ENCODE measurements around the gene ALK. TPM values are rescaled to one million over a fixed set of nuclear protein-coding genes. Genes with fewer than 3 reads are reported as not detected.

ALK gene
- total RNA-seq, 1 donor from 2014 or later: not detected

GRCh38 chr2:29207352-29208148 lies 713.8 kb downstream of the ALK start:
- Mint-ChIP-seq H3K36me3 (ENCODE audit: low read depth) (no peaks in the 10 kb centered on the region), H3K27ac (no peak overlapping the region), H3K4me3 (no peak overlapping the region), H3K9me3 (no peaks in the 10 kb centered on the region), H3K4me1 (ENCODE audit: low read depth) (no peaks in the 10 kb centered on the region), H3K27me3 (ENCODE audit: insufficient read depth) (no peaks in the 10 kb centered on the region)
- no peak for DNase-seq (ENCODE audit: low spot score)
- intact Hi-C loops (cut with micrococcal nuclease): no loop called here

DNA sequence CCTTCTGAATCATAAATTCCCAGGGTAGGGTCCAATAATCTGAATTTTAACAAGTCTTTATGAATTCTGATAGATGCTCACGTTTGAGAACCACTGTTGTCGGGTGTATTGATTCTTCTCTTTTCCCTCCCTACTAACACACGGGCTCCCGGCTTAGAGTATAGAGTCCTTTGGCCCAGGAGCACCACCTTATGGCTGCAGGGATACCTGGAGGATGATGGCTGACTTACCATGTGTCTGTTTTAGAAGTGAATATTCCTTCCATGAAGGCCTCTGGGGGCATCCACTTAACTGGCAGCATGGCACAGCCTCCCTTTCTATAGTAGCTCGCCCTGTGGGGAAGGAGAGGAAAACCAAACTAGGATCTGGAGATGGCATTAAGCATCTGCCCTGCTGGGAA lies 714.4 kb downstream of the ALK start:
- no peaks in the 10 kb centered on the region for H3K36me3 Mint-ChIP-seq (ENCODE audit: low read depth)

GRCh38 chr2:29202819-29203495 lies 718.4 kb downstream of the ALK start:
- H3K9me3 Mint-ChIP-seq: no peaks in the 10 kb centered on the region
- H3K27ac Mint-ChIP-seq: no peak overlapping the region
- no peaks in the 10 kb centered on the region for H3K4me1 Mint-ChIP-seq (ENCODE audit: low read depth)
- H3K36me3 Mint-ChIP-seq (ENCODE audit: low read depth): no peaks in the 10 kb centered on the region
- no peak overlapping the region for H3K4me3 Mint-ChIP-seq
- H3K27me3 Mint-ChIP-seq (ENCODE audit: insufficient read depth): no peaks in the 10 kb centered on the region
- no peak for DNase-seq (ENCODE audit: low spot score)
- intact Hi-C loops (cut with micrococcal nuclease): no loop called here

More for the DNA sequence above, 714.4 kb downstream of the ALK start:
- intact Hi-C loops (cut with micrococcal nuclease): no loop called here
- Mint-ChIP-seq H3K4me1 (ENCODE audit: low read depth) (no peaks in the 10 kb centered on the region), H3K9me3 (no peaks in the 10 kb centered on the region), H3K27me3 (ENCODE audit: insufficient read depth) (no peaks in the 10 kb centered on the region), H3K4me3 (no peak overlapping the region), H3K27ac (no peak overlapping the region)
- DNase-seq (ENCODE audit: low spot score): no peak

GRCh38 chr2:29201979-29202378 lies 719.4 kb downstream of the ALK start:
- Mint-ChIP-seq H3K4me1 (ENCODE audit: low read depth) (no peaks in the 10 kb centered on the region), H3K4me3 (no peak overlapping the region), H3K36me3 (ENCODE audit: low read depth) (no peaks in the 10 kb centered on the region), H3K27ac (no peak overlapping the region), H3K9me3 (no peaks in the 10 kb centered on the region), H3K27me3 (ENCODE audit: insufficient read depth) (no peaks in the 10 kb centered on the region)
- DNase-seq (ENCODE audit: low spot score): no peak
- intact Hi-C loops (cut with micrococcal nuclease): no loop called here

GRCh38 chr2:29196792-29197788 lies 724.3 kb downstream of the ALK start:
- no peaks in the 10 kb centered on the region for H3K4me1 Mint-ChIP-seq (ENCODE audit: low read depth)
- H3K27ac Mint-ChIP-seq: no peak overlapping the region
- peak; percentile 67 for DNase-seq (ENCODE audit: low spot score)
- H3K4me3 Mint-ChIP-seq: no peak overlapping the region
- peaks cover 1% of the 10 kb centered on the region for H3K36me3 Mint-ChIP-seq (ENCODE audit: low read depth)
- intact Hi-C loops (cut with micrococcal nuclease): loop anchor here (1.0 to 2.0 kb wide), 3 partner anchors 239 to 630 kb away; no protein-coding TSS in a partner anchor
- H3K27me3 Mint-ChIP-seq (ENCODE audit: insufficient read depth): peaks cover 2% of the 10 kb centered on the region
- no peaks in the 10 kb centered on the region for H3K9me3 Mint-ChIP-seq

GRCh38 chr2:29195796-29196195 lies 725.6 kb downstream of the ALK start:
- Mint-ChIP-seq H3K9me3 (no peaks in the 10 kb centered on the region), H3K4me1 (ENCODE audit: low read depth) (no peaks in the 10 kb centered on the region), H3K4me3 (no peak overlapping the region), H3K36me3 (ENCODE audit: low read depth) (peaks cover 1% of the 10 kb centered on the region), H3K27ac (no peak overlapping the region), H3K27me3 (ENCODE audit: insufficient read depth) (peaks cover 2% of the 10 kb centered on the region)
- intact Hi-C loops (cut with micrococcal nuclease): loop anchor here (2.0 kb wide), 1 partner anchor 629 kb away; no protein-coding TSS in a partner anchor
- DNase-seq (ENCODE audit: low spot score): no peak

- Mint-ChIP-seq H3K4me3 (no peak overlapping the region), H3K9me3 (no peaks in the 10 kb centered on the region), H3K36me3 (ENCODE audit: low read depth) (peaks cover 1% of the 10 kb centered on the region), H3K4me1 (ENCODE audit: low read depth) (no peaks in the 10 kb centered on the region), H3K27me3 (ENCODE audit: insufficient read depth) (peaks cover 2% of the 10 kb centered on the region), H3K27ac (no peak overlapping the region)
- no peak for DNase-seq (ENCODE audit: low spot score)
- intact Hi-C loops (cut with micrococcal nuclease): no loop called here
These were observed 727.7 kb downstream of the ALK start for GRCh38 chr2:29193681-29194080.

- DNase-seq (ENCODE audit: low spot score): no peak
- intact Hi-C loops (cut with micrococcal nuclease): no loop called here
- Mint-ChIP-seq H3K4me3 (no peak overlapping the region), H3K27me3 (ENCODE audit: insufficient read depth) (peaks cover 2% of the 10 kb centered on the region), H3K27ac (no peak overlapping the region), H3K36me3 (ENCODE audit: low read depth) (peaks cover 2% of the 10 kb centered on the region), H3K9me3 (no peaks in the 10 kb centered on the region), H3K4me1 (ENCODE audit: low read depth) (no peaks in the 10 kb centered on the region)
These were observed 728.3 kb downstream of the ALK start for GRCh38 chr2:29193111-29193510.

DNA sequence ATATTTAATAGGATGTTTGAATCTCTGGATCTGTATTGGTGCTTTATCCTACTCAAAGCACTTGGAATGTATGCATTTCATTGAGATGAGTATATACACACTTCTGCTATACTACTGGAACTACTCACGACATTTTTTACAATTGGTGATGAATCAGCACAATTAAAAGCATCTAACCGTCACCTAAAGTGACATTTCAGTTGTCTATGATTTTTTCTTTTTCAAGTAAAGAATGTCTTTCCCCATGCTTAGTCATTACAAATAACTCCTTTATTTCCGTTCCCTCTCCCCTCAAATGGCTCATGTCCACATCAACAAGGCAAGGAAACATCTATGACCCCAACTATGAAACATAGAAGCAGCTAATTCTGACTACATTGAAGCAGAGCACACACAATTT lies 728.9 kb downstream of the ALK start:
- no peaks in the 10 kb centered on the region for H3K9me3 Mint-ChIP-seq
- H3K36me3 Mint-ChIP-seq (ENCODE audit: low read depth): peaks cover 8% of the 10 kb centered on the region
- intact Hi-C loops (cut with micrococcal nuclease): no loop called here
- no peaks in the 10 kb centered on the region for H3K4me1 Mint-ChIP-seq (ENCODE audit: low read depth)
- no peak overlapping the region for H3K27ac Mint-ChIP-seq
- no peak for DNase-seq (ENCODE audit: low spot score)
- no peak overlapping the region for H3K4me3 Mint-ChIP-seq
- peaks cover 2% of the 10 kb centered on the region for H3K27me3 Mint-ChIP-seq (ENCODE audit: insufficient read depth)

DNA sequence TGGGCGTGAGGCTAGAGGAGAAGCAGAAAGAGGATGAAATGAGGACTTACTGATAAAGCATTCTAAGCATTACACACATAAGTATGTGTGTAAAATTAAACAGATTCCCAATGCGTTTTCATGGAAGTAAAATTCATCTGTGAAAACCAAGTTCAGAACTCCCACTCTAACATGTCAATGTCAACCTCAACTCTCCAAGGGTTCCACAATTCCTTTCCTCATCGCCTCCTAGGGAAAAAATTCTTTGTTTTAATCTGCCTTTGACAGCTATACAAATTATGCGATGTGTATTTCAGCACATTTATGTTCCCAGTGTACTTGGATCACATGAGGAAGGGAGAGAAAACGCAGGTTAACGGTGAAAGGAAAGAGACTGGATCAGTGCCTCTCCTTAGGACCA lies 729.6 kb downstream of the ALK start:
- peaks cover 2% of the 10 kb centered on the region for H3K27me3 Mint-ChIP-seq (ENCODE audit: insufficient read depth)
- intact Hi-C loops (cut with micrococcal nuclease): no loop called here
- H3K36me3 Mint-ChIP-seq (ENCODE audit: low read depth): peaks cover 9% of the 10 kb centered on the region
- no peaks in the 10 kb centered on the region for H3K9me3 Mint-ChIP-seq
- no peaks in the 10 kb centered on the region for H3K4me1 Mint-ChIP-seq (ENCODE audit: low read depth)
- no peak for DNase-seq (ENCODE audit: low spot score)
- H3K4me3 Mint-ChIP-seq: no peak overlapping the region
- no peak overlapping the region for H3K27ac Mint-ChIP-seq

DNA sequence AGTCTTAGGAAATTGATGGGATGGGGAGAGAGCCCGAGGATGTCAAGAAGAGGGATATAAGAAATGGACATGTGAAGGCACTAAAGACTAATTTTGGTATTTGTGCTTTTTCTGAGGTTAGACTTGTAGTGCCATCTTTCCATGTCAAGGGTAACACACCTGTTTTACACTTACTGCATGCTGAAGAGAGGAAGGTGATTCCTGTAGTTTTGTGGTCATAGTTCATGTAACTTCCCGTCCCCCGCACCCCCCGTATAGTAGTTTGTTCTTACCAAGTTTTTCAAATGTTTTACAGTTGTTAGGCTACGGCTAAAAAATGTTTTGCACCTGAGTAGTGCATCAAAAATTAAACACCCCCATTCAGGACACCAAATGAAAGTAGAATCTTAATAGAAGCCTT lies 732.3 kb downstream of the ALK start:
- no peak overlapping the region for H3K27ac Mint-ChIP-seq
- peaks cover 14% of the 10 kb centered on the region for H3K36me3 Mint-ChIP-seq (ENCODE audit: low read depth)
- DNase-seq (ENCODE audit: low spot score): no peak
- H3K4me1 Mint-ChIP-seq (ENCODE audit: low read depth): no peaks in the 10 kb centered on the region
- H3K9me3 Mint-ChIP-seq: no peaks in the 10 kb centered on the region
- H3K4me3 Mint-ChIP-seq: no peak overlapping the region
- intact Hi-C loops (cut with micrococcal nuclease): no loop called here
- no peaks in the 10 kb centered on the region for H3K27me3 Mint-ChIP-seq (ENCODE audit: insufficient read depth)

DNA sequence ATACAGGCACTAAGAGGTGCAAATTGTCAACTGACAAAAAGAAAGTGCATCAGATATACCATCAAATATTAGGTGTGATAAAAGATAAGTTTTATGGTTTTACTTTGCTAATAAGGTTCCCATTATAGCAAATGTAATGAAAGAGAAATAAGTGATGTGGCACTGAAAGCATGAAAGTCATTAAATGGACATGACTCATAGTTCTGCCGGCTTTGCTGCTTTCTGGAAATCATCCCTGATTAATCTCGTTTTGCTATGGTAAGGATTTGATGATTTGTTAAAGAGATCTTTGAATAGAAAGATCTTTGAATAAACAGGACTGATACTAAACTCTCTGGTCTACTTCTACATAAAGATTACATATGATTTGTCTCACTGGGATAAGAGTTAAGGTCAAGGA lies 733.5 kb downstream of the ALK start:
- Mint-ChIP-seq H3K36me3 (ENCODE audit: low read depth) (peaks cover 14% of the 10 kb centered on the region), H3K27ac (no peak overlapping the region), H3K27me3 (ENCODE audit: insufficient read depth) (no peaks in the 10 kb centered on the region), H3K4me1 (ENCODE audit: low read depth) (no peaks in the 10 kb centered on the region), H3K4me3 (no peak overlapping the region), H3K9me3 (no peaks in the 10 kb centered on the region)
- no peak for DNase-seq (ENCODE audit: low spot score)
- intact Hi-C loops (cut with micrococcal nuclease): no loop called here
